Thyroid gland (tissue), 4 donors: ENCODE data around the gene GDA. TPM values are rescaled to one million over a fixed set of nuclear protein-coding genes. Genes with fewer than 3 reads are reported as not detected.

ENCODE experiments used
- DNase-seq, 2 donors: peaks; one replicate each; pipeline ENCODE4 v3.0.0-alpha.2; 2019
- H3K27ac ChIP-seq, 3 donors: fragments of 200-600 bp; sonication (generic); 1 replicate in 2 of 3; 2 replicates in 1 of 3; pipeline ENCODE4 v1.5.1; 2016 to 2019; ENCODE audit warnings: mild to moderate bottlenecking in 1 of 3, moderate library complexity in 1 of 3
- H3K27me3 ChIP-seq: fragments of 200-600 bp; sonication (generic); one replicate; pipeline ENCODE4 v1.5.1; 2019
- H3K36me3 ChIP-seq, 2 donors: fragments of 200-600 bp; sonication (generic); one replicate each; pipeline ENCODE4 v1.5.1; 2016 to 2019
- H3K4me1 ChIP-seq, 2 donors: fragments of 200-600 bp; sonication (generic); one replicate each; pipeline ENCODE4 v1.5.1; 2017 to 2019
- H3K4me3 ChIP-seq, 3 donors: fragments of 200-600 bp; sonication (generic); replicated peaks in 1 of 3; 1 replicate in 2 of 3; 2 replicates in 1 of 3; pipeline ENCODE4 v1.5.1; 2016; ENCODE audit warnings: mild to moderate bottlenecking in 1 of 3
- H3K9me3 ChIP-seq: fragments of 200-600 bp; sonication (generic); one replicate; pipeline ENCODE4 v1.5.1; 2017
- POLR2A ChIP-seq, 2 donors: fragments of 450-650 bp; IDR thresholded peaks; one replicate each; pipeline ENCODE4 v1.6.1; 2017; ENCODE audit warnings: antibody characterized with exemption in 2 of 2, mild to moderate bottlenecking in 2 of 2, moderate library complexity in 1 of 2
- whole genome bisulfite sequencing, 2 donors: methylation state at CpG; one replicate each; pipeline ENCODE4 v1.1.5; 2017; 5-methylcytosine and 5-hydroxymethylcytosine counted together
- intact Hi-C: fragments of 100-400 bp; cut with DNase I; formaldehyde crosslinking; loops from one replicate; pipeline ENCODE4 v1.15.1; 2023
- total RNA-seq, 4 donors: library from RNA; depleted of rRNA; stranded (reverse); fragments of >200 nt; gene quantifications; one replicate each; pipeline ENCODE4 v1.2.3, GENCODE V29; 2016
- TF ChIP-seq, protein P1 (sequence below), 6 experiments: fragments of 200-600 bp in 3 of 6; fragments of 450-650 bp in 3 of 6; sonication (generic) in 3 of 6; IDR thresholded peaks; one replicate each; pipeline ENCODE4 v1.5.1; 2016 to 2019; ENCODE audit warnings: antibody characterized with exemption in 6 of 6, mild to moderate bottlenecking in 2 of 6, inconsistent platforms in 1 of 6, moderate library complexity in 1 of 6

Gene GDA
- total RNA-seq, 4 donors from 2014 or later = 0.78 TPM; not detected in 3

DNA sequence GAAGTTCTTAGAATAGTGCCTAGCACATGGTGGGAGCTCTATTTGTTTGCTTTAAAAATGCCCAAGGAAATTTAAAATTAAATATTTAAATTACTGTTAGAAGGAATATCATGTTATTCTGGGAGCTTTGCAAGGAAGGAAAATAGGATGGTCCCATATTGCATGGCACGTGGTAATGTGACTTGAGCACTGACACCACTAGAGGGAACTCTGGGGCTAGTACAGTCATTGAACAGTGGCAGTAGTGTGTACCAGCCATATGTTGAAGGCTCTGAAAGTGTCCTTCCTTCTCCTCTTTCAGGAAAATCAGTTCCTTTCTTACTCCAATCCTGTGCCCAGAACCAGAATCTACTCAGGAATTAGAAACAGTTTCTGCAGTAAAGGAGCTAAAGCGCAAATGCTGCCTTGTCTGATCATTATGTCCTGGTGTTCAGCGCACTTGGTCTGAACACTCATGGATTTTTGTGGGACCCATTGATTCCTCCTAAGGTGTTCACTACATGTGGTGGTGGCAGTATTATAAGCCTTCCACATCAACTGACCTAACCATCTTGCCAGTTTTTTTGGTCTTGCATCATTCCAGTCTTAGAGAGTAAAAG lies 54.1 kb downstream of the GDA start:
- Histone ChIP-seq H3K4me3 (no peak overlapping the region), H3K27me3 (no peaks in the 10 kb centered on the region), H3K9me3 (no peaks in the 10 kb centered on the region), H3K27ac (no peak overlapping the region), H3K36me3 (no peaks in the 10 kb centered on the region), H3K4me1 (no peaks in the 10 kb centered on the region)
- intact Hi-C loops = no loop called here
- 77 to 79% methylated on average over 3 of the region's 3 CpGs for WGBS, 2 donors
- TF ChIP-seq POLR2A (IDR thresholded peaks at IDR 0.05) = no peak
- TF ChIP-seq, protein P1, sequence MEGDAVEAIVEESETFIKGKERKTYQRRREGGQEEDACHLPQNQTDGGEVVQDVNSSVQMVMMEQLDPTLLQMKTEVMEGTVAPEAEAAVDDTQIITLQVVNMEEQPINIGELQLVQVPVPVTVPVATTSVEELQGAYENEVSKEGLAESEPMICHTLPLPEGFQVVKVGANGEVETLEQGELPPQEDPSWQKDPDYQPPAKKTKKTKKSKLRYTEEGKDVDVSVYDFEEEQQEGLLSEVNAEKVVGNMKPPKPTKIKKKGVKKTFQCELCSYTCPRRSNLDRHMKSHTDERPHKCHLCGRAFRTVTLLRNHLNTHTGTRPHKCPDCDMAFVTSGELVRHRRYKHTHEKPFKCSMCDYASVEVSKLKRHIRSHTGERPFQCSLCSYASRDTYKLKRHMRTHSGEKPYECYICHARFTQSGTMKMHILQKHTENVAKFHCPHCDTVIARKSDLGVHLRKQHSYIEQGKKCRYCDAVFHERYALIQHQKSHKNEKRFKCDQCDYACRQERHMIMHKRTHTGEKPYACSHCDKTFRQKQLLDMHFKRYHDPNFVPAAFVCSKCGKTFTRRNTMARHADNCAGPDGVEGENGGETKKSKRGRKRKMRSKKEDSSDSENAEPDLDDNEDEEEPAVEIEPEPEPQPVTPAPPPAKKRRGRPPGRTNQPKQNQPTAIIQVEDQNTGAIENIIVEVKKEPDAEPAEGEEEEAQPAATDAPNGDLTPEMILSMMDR (IDR thresholded peaks at IDR 0.05) = peak in 1 of 6 experiments; percentile 27
- DNase-seq = no peak

DNA sequence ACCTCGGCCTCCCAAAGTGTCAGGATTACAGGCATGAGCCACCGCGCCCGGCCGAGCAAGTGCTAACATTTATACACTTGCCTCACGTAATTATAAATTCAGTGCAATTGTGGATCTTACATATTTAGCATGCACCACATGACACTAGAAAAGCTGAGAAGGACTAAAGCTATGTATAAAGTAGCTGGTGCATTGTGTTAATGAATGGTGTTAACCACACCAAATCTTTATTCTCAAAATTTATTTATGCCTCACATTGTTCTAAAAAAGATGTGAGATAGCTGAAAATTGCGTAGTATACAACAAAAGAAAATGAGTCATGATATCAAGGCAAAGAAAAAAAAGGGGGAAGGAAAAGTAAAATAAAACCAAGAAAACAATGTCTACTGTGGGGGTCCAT lies 54.8 kb downstream of the GDA start:
- WGBS, 2 donors = 89 to 91% methylated on average over 7 of the region's 7 CpGs
- TF ChIP-seq, protein P1 (IDR thresholded peaks at IDR 0.05) = no peak
- no peak for TF ChIP-seq POLR2A (IDR thresholded peaks at IDR 0.05)
- Histone ChIP-seq H3K4me1 (no peaks in the 10 kb centered on the region), H3K36me3 (no peaks in the 10 kb centered on the region), H3K27ac (no peak overlapping the region), H3K9me3 (no peaks in the 10 kb centered on the region), H3K4me3 (no peak overlapping the region), H3K27me3 (no peaks in the 10 kb centered on the region)
- DNase-seq = no peak
- intact Hi-C loops = no loop called here

DNA sequence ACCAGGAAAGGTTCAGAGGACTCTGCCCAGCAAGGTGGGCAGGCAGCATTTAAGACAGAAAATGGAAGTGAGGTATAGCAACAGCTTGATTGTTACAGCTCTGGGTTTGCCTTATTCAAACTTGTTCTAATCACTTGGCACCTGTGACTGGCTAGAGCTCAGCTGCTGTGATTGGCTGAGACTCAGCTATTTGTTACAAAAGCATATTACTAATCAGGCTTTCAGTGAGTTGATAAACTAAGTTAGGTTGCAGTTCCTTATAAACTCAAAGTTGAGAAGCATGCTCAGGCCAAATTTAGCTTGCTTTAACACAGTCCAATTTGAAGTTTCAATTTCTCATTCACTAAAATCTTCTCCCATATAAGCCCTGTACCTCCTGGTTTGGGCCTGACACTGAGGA lies 56.3 kb downstream of the GDA start:
- TF ChIP-seq POLR2A (IDR thresholded peaks at IDR 0.05) = no peak
- TF ChIP-seq, protein P1 (IDR thresholded peaks at IDR 0.05) = no peak
- no peak for DNase-seq
- Histone ChIP-seq H3K4me3 (no peak overlapping the region), H3K36me3 (no peaks in the 10 kb centered on the region), H3K9me3 (no peaks in the 10 kb centered on the region), H3K27me3 (no peaks in the 10 kb centered on the region), H3K27ac (no peak overlapping the region), H3K4me1 (no peaks in the 10 kb centered on the region)
- intact Hi-C loops = no loop called here

- no peaks in the 10 kb centered on the region for H3K27me3 ChIP-seq
- H3K9me3 ChIP-seq = no peaks in the 10 kb centered on the region
- H3K4me1 ChIP-seq = no peaks in the 10 kb centered on the region
- H3K27ac ChIP-seq = no peak overlapping the region
- intact Hi-C loops = no loop called here
- H3K4me3 ChIP-seq = no peak overlapping the region
- TF ChIP-seq POLR2A (IDR thresholded peaks at IDR 0.05) = no peak
- TF ChIP-seq, protein P1 (IDR thresholded peaks at IDR 0.05) = no peak
- no peaks in the 10 kb centered on the region for H3K36me3 ChIP-seq
- no peak for DNase-seq
These were observed 58.0 kb downstream of the GDA start for GRCh38 chr9:72207278-72207677.

DNA sequence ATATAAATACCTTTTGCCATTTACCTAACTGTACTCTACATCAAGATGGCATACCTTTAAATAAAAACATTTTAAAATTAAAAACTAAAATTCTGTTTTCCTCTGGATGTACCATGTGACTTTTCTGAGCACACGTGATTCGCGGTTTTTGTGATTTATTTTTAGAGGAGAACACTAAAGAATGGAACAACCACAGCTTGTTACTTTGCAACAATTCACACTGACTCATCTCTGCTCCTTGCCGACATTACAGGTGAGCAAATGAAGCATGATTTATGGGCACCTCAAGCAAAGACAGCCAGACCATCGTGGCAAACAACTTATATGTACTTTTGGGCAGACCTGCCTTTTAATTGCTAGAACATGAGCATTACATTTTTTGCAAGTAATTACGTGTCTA lies 61.3 kb downstream of the GDA start:
- no peaks in the 10 kb centered on the region for H3K27me3 ChIP-seq

More for the DNA sequence above, 61.3 kb downstream of the GDA start:
- H3K27ac ChIP-seq = no peak overlapping the region
- H3K4me1 ChIP-seq = no peaks in the 10 kb centered on the region
- no peak overlapping the region for H3K4me3 ChIP-seq
- WGBS, 2 donors = 86 to 87% methylated on average over 6 of the region's 6 CpGs
- no peaks in the 10 kb centered on the region for H3K9me3 ChIP-seq
- DNase-seq = no peak
- intact Hi-C loops = no loop called here
- TF ChIP-seq, protein P1 (IDR thresholded peaks at IDR 0.05) = no peak
- no peak for TF ChIP-seq POLR2A (IDR thresholded peaks at IDR 0.05)
- no peaks in the 10 kb centered on the region for H3K36me3 ChIP-seq
